HG03066 (cell line): Measurements from ENCODE around the gene MIA.
"Not testable (repeated sequence)": the region's sequence is repeated elsewhere in the genome, so short reads cannot be mapped to it uniquely, and the experiment has no call there.

Experiments
- ATAC-seq: cut with Tn5 transposase; IDR thresholded peaks from one replicate; pipeline ENCODE4 v1.9.1; 2021; ENCODE audit warnings: low read depth; ENCODE audit not compliant: unreplicated experiment

The MIA gene

GRCh38 chr19:40777937-40778705 is 2.8 kb downstream of the MIA start, which contains the start of gene RAB4B:
Gene RAB4B (plus strand): TSS chr19:40778247. CDS start chr19:40778376, 129 bp downstream.
- peak; percentile 57 for ATAC-seq

GRCh38 chr19:40778706-40779284 is 3.5 kb downstream of the MIA start:
- ATAC-seq, result no peak

- no peak for ATAC-seq
Observed at GRCh38 chr19:40780582-40780981, 5.3 kb downstream of the MIA start.

DNA sequence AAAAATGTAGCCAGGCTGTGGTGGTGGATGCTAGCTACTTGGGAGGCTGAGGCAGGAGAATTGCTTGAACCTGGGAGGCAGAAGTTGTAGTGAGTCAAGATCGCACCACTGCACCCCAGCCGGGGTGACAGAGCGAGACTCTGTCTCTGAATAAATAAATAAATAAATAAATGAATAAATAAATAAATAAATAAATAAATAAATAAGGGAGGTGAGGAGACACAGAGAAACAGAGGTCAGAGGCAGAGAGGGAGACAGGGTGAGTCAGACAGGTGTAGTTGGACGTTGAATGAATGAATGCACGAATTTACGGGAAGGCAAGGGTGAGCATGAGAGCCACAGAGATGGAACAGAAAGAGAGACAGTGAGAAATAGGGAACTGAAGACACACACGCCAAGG is 5.8 kb downstream of the MIA start:
- ATAC-seq, result no peak

- ATAC-seq, result no peak
Observed at GRCh38 chr19:40783711-40784110, 8.4 kb downstream of the MIA start.

DNA sequence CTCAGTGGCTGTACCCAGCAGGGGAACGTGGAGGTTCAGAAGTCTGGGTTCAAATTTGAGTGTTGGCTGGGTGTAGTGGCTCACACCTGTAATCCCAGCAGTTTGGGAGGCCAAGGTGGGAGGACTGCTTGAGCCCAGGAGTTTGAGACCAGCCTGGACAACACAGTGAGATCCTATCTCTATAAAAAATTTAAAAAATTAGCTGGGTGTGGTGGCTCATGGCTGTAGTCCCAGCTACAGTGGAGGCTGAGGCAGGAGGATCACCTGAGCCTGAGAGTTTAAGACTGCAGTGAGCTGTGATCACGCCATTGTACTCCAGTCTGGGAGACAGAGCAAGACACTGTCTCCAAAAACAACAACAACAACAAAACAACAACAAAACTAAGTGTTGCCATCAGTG is 8.8 kb downstream of the MIA start:
- ATAC-seq, result not testable (repeated sequence)

DNA sequence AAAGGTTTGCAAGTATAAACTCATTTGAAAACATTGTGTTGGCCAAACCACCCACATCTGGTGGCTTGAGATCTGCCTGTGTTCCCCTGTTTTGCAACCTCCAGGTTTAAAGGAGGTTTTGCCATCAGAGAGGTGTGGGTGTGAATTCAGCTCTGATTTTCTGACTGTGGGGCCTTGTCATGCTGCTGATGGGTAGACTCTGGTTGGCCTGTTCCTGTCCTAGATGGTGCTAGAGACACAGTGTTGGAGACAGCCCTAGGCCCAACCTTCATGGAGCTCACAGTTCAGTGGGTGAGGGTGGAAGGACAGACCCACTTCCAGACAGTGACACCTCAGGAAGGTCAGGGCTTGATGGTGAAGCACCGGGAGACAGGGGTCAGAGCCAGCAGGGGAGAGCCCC is 10.2 kb downstream of the MIA start:
- ATAC-seq, result no peak

- ATAC-seq, result no peak
Observed at GRCh38 chr19:40786060-40787037, 11.0 kb downstream of the MIA start.

GRCh38 chr19:40791349-40791748 is 16.0 kb downstream of the MIA start:
- no peak for ATAC-seq

GRCh38 chr19:40791996-40792395 is 16.7 kb downstream of the MIA start:
- ATAC-seq, result no peak

GRCh38 chr19:40797166-40797962 is 22.0 kb downstream of the MIA start:
- ATAC-seq, result no peak

GRCh38 chr19:40797963-40798682 is 22.8 kb downstream of the MIA start:
- ATAC-seq, result no peak

DNA sequence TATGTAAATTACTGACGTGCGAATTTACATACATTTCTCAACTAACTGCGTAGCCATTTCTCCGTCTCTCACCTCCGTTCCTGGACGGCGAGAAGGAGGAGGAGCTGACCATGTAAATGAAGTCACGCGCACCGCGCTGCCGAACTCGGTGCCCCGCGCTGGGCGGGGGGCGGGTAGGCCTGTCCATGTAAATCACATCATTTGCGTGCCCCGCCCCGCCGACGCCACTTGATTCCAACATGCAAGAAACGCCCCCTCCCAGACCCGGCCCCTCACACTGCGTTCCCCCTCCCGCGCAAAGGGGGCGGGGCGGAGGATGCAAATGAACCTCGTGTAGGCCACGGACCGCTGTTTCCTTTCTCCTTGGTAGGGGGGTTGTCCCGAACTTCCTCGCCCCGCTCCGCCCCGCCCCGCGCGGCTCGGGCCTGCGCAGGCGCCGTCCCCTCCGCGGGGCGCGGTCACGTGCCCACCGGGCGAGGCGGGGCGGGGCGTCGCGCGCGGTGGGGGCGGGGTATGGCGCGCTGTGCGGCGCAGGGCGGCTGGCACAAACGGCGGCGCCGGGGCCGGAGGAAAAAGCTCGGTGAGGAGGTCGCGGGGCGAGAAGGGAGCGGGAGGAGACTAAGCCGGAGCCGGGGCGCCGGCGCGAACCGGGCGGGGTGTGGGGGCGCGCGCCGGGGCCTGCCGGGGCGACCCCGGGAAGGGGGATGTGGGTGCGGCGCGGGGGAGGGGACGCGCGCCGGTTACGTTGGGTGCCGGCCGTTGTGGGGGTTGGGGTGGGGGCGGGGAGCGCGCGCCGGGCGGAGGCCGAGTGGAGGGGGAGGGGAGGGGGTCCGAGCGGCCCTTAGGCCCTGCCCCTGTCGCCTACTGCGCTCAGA is 23.6 kb downstream of the MIA start, which contains the start of gene EGLN2:
TSS of gene EGLN2 (plus strand) at position 509 of the 875 bp plus-strand sequence. CDS start 1,382 bp downstream, outside the sequence.
- ATAC-seq, result peak; percentile 78

DNA sequence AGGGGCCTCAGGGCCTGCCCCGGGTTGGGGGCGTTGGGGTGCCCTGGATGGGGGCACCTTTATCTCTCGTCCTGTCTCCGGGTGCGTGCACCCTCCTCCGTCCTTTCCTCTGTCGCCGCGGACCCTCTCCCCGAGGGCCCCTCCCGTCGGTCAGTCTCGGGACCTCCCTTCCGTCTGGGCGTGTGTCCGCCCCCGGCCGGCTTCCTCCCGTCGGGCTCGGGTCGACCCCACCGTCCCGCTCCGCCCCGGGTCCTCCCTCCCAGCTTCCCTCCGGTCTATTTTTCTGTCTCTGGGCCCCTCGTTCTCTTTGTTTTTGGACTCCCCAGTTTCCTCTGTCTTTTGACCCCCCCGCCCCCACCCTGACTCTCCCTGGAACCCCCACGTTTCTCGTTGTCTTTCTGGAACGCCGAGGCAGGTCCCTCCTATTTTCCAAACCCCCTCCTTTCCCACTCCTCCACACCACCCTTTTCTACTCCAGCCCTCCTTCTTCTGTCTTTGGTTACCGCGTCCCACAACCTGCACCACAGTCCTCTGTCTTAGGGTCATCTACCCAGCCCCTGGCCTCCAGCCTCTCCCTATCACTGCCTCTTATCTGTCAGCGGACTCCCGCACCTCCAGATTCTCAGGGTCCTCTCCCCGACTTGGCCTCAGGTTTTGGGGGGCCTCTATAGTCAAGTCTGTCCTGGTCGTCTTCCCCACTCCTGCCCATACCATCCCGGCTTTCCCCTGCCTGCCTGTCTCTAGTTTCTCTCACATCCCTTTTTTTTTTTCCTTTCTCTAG is 24.4 kb downstream of the MIA start:
- ATAC-seq, result no peak

DNA sequence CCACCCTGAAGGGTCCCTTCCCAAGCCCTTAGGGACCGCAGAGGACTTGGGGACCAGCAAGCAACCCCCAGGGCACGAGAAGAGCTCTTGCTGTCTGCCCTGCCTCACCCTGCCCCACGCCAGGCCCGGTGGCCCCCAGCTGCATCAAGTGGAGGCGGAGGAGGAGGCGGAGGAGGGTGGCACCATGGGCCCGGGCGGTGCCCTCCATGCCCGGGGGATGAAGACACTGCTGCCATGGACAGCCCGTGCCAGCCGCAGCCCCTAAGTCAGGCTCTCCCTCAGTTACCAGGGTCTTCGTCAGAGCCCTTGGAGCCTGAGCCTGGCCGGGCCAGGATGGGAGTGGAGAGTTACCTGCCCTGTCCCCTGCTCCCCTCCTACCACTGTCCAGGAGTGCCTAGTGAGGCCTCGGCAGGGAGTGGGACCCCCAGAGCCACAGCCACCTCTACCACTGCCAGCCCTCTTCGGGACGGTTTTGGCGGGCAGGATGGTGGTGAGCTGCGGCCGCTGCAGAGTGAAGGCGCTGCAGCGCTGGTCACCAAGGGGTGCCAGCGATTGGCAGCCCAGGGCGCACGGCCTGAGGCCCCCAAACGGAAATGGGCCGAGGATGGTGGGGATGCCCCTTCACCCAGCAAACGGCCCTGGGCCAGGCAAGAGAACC is 25.1 kb downstream of the MIA start:
- ATAC-seq, result no peak

GRCh38 chr19:40800997-40801377 is 25.7 kb downstream of the MIA start:
- no peak for ATAC-seq
